ENCODE data around the gene ADCY3. TPM values are rescaled to one million over a fixed set of nuclear protein-coding genes. Genes with fewer than 3 reads are reported as not detected.

Gene ADCY3
- total and polyA plus RNA-seq, 9 of the 15 experiments (the other 6 are each of a cell fraction or from before 2014, with no cell fraction given) = 1.5 to 54.8 (median 26.3) TPM

DNA sequence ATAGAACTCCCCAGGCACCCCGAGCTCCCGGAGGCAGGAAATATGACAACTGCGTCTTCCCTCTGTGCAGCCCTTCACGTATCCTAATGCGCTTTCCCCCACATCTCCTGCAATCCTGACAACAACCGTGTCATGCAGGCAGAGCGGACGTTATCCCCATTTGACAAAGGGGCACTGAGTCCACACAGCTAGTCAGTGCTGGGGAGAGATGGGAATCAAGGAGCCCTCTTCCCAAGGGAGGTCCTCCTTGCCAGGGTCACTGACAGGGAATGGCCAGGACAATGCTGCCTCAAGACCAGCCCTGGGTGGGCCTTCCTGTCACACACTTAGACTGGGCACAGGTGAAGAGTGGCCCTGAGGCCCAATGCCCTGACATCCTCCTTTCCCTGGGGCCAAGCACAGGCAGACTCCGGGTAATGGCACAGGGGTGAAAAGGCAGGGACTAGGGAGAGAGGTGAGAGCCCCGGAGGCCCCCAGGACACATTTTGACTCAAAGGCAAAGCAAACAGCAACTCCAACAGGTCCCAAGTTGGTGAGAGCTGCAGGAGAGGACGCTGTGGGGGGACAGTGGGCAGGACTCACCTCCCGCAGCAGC is 2.2 kb downstream of the ADCY3 start:
- Histone ChIP-seq H3K4me1 (replicated peaks in 1 of 2; ENCODE audit: control insufficient read depth in 2 of 2, insufficient read depth in 2 of 2, low read length in 2 of 2) (peaks cover 29 to 46% of the 10 kb centered on the region in 2 experiments; a peak in 4 of 5 replicates), H2AFZ (ENCODE audit: low read depth, low read length) (no peak overlapping the region), H3K9me1 (ENCODE audit: control insufficient read depth, insufficient read depth, low read length) (peaks cover 12% of the 10 kb centered on the region), H4K20me1 (replicated peaks; ENCODE audit: control insufficient read depth, insufficient read depth, low read length) (peaks cover 14% of the 10 kb centered on the region), H3K9ac (ENCODE audit: insufficient read depth in 1 of 2, low read depth in 2 of 2, low read length in 2 of 2) (peak overlapping the region in 1 of 2 experiments; percentile 92; a peak in 2 of 4 replicates), H3K27me3 (ENCODE audit: control insufficient read depth in 2 of 2, insufficient read depth in 2 of 2, low read length in 2 of 2) (no peaks in the 10 kb centered on the region), H3K36me3 (ENCODE audit: control insufficient read depth, insufficient read depth, low read length) (peaks cover 49% of the 10 kb centered on the region; the same call in 2 of the 3 replicates), H3K9me3 (replicated peaks; ENCODE audit: control insufficient read depth, insufficient read depth, low read depth, low read length) (no peaks in the 10 kb centered on the region), H3K4me2 (ENCODE audit: insufficient read depth, low read length) (peak overlapping the region; percentile 77; the same call in 1 of the 2 replicates), H3K27ac (ENCODE audit: extremely low read depth, low read depth, low read length) (no peak overlapping the region), H3K79me2 (ENCODE audit: control insufficient read depth, insufficient read depth, low read length) (peaks cover 33% of the 10 kb centered on the region), H3K4me3 (no peak overlapping the region)
- WGBS (ENCODE audit: insufficient coverage, low coverage, missing lambda C conversion rate) = 86% methylated on average over 12 of the region's 12 CpGs
- ATAC-seq (no peak), FAIRE-seq (peak; percentile 26), DNase-seq (ENCODE audit: extremely low read depth in 1 of 4, low spot score in 3 of 4) (no peak)
- intact Hi-C loops (cut with micrococcal nuclease) (no loop called here), in situ Hi-C loops (cut with MboI) (no loop called here)
- ChIA-PET POLR2A (interaction anchor here (0.6 kb wide), 2 partner anchors 14 to 576 kb away, joined by 3 read pairs; no protein-coding TSS in a partner anchor), CTCF (ENCODE audit: low intra/inter-chr PET ratio) (no interaction called here)
- no TSS peak for BruUV-seq (replicated peaks)
- TF ChIP-seq ZNF324 (CRISPR knock-in tag; IDR thresholded peaks at IDR 0.05) = no peak
- no peak for TF ChIP-seq PTBP1 (IDR thresholded peaks at IDR 0.05; ENCODE audit: low read depth, low read length)
- TF ChIP-seq, protein P1, sequence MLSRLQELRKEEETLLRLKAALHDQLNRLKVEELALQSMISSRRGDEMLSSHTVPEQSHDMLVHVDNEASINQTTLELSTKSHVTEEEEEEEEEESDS (CRISPR knock-in tag; IDR thresholded peaks at IDR 0.05) = no peak
- TF ChIP-seq MTF1 (CRISPR knock-in tag; IDR thresholded peaks at IDR 0.05; ENCODE audit: borderline replicate concordance) = no peak
- TF ChIP-seq CEBPG (CRISPR knock-in tag; IDR thresholded peaks at IDR 0.05) = no peak
- no peak for TF ChIP-seq CEBPG (tag; conservative IDR thresholded peaks at IDR 0.05 in 1 of 2, IDR thresholded peaks at IDR 0.05 in 1 of 2)
- TF ChIP-seq, protein P2, sequence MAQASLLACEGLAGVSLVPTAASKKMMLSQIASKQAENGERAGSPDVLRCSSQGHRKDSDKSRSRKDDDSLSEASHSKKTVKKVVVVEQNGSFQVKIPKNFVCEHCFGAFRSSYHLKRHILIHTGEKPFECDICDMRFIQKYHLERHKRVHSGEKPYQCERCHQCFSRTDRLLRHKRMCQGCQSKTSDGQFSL (CRISPR knock-in tag; IDR thresholded peaks at IDR 0.05) = no peak
- TF ChIP-seq, protein P2 (tag; IDR thresholded peaks at IDR 0.05) = no peak
